Right cardiac atrium (tissue), 5 donors: Measurements from ENCODE around the gene PRR29. TPM values are rescaled to one million over a fixed set of nuclear protein-coding genes. Genes with fewer than 3 reads are reported as not detected.
A peak's percentile ranks its signal among the peaks of the same experiment; 100 is the strongest.
"Not testable (repeated sequence)": the region's sequence is repeated elsewhere in the genome, so short reads cannot be mapped to it uniquely, and the experiment has no call there.

Experiments
- ATAC-seq, 2 donors: fragments of 200-7000 bp; cut with Tn5 transposase; one replicate each; pipeline versions ENCODE4 v1.8.0 to v1.9.1; 2020; ENCODE audit warnings: moderate library complexity in 2 of 2, mild to moderate bottlenecking in 1 of 2
- DNase-seq, 3 donors: peaks; one replicate each; pipeline ENCODE4 v3.0.0-alpha.2; 2020
- H3K27ac ChIP-seq: one replicate; pipeline ENCODE4 v1.5.1; 2013; ENCODE audit warnings: mild to moderate bottlenecking, low read length, control low read depth, moderate library complexity
- H3K27me3 ChIP-seq: one replicate; pipeline ENCODE4 v1.6.1; 2013; ENCODE audit not compliant: control insufficient read depth, insufficient read depth
- H3K4me1 ChIP-seq: one replicate; pipeline ENCODE4 v1.6.1; 2013; ENCODE audit warnings: low read length; ENCODE audit not compliant: control insufficient read depth, insufficient read depth
- H3K4me3 ChIP-seq: one replicate; pipeline ENCODE4 v1.5.1; 2013; ENCODE audit warnings: low read length, control low read depth
- H3K9me3 ChIP-seq: one replicate; pipeline ENCODE4 v1.6.1; 2013; ENCODE audit warnings: low read length; ENCODE audit not compliant: control insufficient read depth
- WGBS: extraction: QIAGEN DNeasy Blood & Tissue Kit; methylation state at CpG from one replicate; pipeline ENCODE4 v1.1.7; 2013; 5-methylcytosine and 5-hydroxymethylcytosine counted together
- intact Hi-C, 4 donors: fragments of 100-400 bp; cut with DNase I; formaldehyde crosslinking; loops; one replicate each; pipeline versions ENCODE4 v1.11.0 to v1.14.0; 2022 to 2023
- polyA plus RNA-seq: library from polyadenylated mRNA; stranded (reverse); fragments of 200-250 nt; gene quantifications from one replicate; pipeline ENCODE4 v1.2.3, GENCODE V29; 2013
- total RNA-seq, 4 donors: library from RNA; stranded (reverse); fragmentation: NEBNext Ultra II Directional; extraction: Animal tissue kit (Norgen Biotek cat#: 25700); gene quantifications; one replicate each; pipeline ENCODE4 v1.2.1, GENCODE V29; 2021
- donor health status: healthy with polysubstance abuse.
- donor health status: DM: no; HTN: yes; CAD: no.
- donor health status: DM: no; HTN: no; CAD: no.
- donor health status: DM: no; HTN: yes; CAD: no; lungs with severe emphysema.
- donor health status: DM: yes; HTN: yes; CAD: no.

Gene PRR29
- total and polyA plus RNA-seq, 5 donors, result 0.11 to 0.45 (median 0.20) TPM; not detected in 1

- 42% methylated on average over 6 of the region's 6 CpGs for WGBS
- Histone ChIP-seq H3K27ac (peak overlapping the region; percentile 43), H3K4me3 (peak overlapping the region; percentile 8), H3K27me3 (no peaks in the 10 kb centered on the region), H3K9me3 (no peaks in the 10 kb centered on the region), H3K4me1 (peaks cover 11% of the 10 kb centered on the region)
- DNase-seq, result peak in 2 of 3 donors; percentile 49 to 62
- intact Hi-C loops, result no loop called here
- ATAC-seq, result peak; percentile 1 to 3
Measured at GRCh38 chr17:64005734-64006167, 7.6 kb downstream of the PRR29 start.

DNA sequence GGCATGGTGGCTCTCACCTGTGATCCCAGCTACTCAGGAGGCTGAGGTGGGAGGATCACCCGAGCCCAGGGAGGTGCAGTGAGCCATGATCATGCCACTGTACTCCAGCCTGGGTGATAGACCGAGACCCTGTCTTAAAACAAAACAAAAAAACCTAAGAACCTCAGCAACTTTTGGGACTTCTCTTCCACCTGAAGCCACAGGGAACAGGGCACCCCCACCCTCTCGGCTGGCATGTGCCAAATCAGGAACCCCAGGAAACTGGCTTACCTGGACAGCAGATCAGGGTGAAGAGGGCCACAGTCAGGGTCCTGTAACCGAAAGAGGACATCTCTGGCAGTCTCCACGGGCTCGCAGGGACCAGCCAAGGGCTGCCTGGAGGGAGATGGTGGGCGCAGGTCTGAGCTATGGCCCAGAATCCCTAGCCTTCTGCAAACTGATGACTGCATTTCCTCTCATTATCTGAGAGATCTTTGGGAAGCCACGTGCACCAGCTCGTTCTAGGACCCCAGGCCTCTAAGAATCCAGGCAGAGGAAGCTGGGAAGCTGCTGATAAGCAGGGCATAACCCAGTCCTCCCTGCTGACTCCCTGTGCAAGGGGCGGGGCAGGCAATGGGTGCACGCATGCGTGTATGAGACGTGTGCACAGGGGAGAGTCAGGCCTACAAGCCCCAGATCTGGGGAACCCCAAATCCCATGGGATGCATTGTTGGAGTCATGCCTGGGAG lies 8.4 kb downstream of the PRR29 start:
- intact Hi-C loops, result no loop called here
- Histone ChIP-seq H3K4me1 (peaks cover 11% of the 10 kb centered on the region), H3K4me3 (peak overlapping the region; percentile 8), H3K27ac (peak overlapping the region; percentile 90), H3K27me3 (no peaks in the 10 kb centered on the region), H3K9me3 (no peaks in the 10 kb centered on the region)
- DNase-seq (peak; percentile 82 to 91 (median 86)), ATAC-seq (peak; percentile 80 to 84)
- WGBS, result 52% methylated on average over 13 of the region's 13 CpGs

DNA sequence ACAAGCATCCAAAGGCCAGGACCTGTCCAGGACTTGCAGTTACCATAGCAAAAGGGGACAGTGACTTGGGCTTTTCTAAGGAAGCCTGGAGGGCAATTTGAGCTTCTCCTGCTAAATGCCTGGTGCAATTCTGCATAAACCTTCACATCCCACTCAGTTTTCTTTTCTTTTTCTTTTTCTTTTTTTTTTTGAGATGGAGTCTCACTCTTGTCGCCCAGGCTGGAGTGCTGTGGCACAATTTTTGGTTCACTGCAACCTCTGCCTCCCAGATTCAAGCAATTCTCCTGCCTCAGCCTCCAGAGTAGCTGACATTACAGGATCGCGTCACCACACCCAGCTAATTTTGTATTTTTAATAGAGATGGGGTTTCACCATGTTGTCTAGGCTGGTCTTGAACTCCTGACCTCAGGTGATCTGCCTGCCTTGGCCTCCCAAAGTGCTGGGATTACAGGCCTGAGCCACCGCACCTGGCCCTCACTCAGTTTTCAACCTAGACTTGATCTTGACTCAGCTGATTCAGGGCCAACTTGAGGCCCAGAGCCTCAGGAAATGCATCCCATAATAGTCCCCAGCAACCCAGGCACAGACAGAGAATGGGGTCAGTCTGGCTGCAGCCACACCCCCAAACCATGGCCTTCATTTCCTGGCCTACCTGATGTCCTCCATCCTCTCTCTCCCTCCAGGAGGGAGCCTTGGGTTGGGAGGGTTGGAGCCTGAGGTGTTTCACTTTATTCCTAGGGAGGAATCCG lies 9.1 kb downstream of the PRR29 start:
- intact Hi-C loops, H3K4me3 ChIP-seq, DNase-seq, H3K9me3 ChIP-seq, H3K27me3 ChIP-seq: not testable (repeated sequence)
- 77% methylated on average over 5 of the region's 5 CpGs for WGBS
- Histone ChIP-seq H3K4me1 (peaks cover 11% of the 10 kb centered on the region), H3K27ac (peak overlapping the region; percentile 45)
- peak in 1 of 2 donors; percentile 10 for ATAC-seq

- WGBS, result 52% methylated on average over 5 of the region's 5 CpGs
- Histone ChIP-seq H3K27ac (peak overlapping the region; percentile 45), H3K9me3 (no peaks in the 10 kb centered on the region), H3K27me3 (no peaks in the 10 kb centered on the region), H3K4me1 (peaks cover 11% of the 10 kb centered on the region), H3K4me3 (no peak overlapping the region)
- DNase-seq (peak in 2 of 3 donors; percentile 71 to 72), ATAC-seq (peak; percentile 36 to 63)
- intact Hi-C loops, result no loop called here
Measured at GRCh38 chr17:64007838-64008282, 9.7 kb downstream of the PRR29 start.

GRCh38 chr17:64008346-64008745 lies 10.2 kb downstream of the PRR29 start:
- H3K4me3 ChIP-seq, result no peak overlapping the region
- H3K4me1 ChIP-seq, result peaks cover 11% of the 10 kb centered on the region
- ATAC-seq (no peak), DNase-seq (no peak)
- no peaks in the 10 kb centered on the region for H3K9me3 ChIP-seq
- 78% methylated on average over 5 of the region's 5 CpGs for WGBS
- intact Hi-C loops, result no loop called here
- peak overlapping the region; percentile 53 for H3K27ac ChIP-seq
- H3K27me3 ChIP-seq, result no peaks in the 10 kb centered on the region

DNA sequence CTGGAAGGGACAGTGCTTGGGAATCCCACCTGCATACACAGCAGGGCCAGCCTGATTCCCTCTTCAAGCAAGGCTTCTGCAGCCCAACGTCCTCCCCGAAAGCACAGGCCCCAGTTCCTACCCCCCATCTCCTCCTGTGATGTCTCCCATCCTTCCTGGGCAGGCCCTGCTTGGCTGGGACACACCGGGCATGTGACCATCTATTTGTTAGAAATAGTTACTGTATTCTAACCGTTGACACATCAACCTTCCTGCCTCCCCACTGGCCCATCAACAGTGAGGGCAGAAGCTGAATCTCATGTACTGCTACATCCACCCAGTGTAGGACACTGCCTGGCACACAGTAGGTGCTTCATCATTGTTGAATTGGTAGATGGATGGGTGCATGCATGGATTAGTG lies 10.7 kb downstream of the PRR29 start:
- Histone ChIP-seq H3K27me3 (no peaks in the 10 kb centered on the region), H3K4me1 (peaks cover 11% of the 10 kb centered on the region), H3K4me3 (no peak overlapping the region), H3K9me3 (no peaks in the 10 kb centered on the region), H3K27ac (peak overlapping the region; percentile 23)
- DNase-seq (no peak), ATAC-seq (no peak)
- intact Hi-C loops, result no loop called here
- 60% methylated on average over 4 of the region's 4 CpGs for WGBS

- 64% methylated on average over 8 of the region's 8 CpGs for WGBS
- ATAC-seq (no peak), DNase-seq (no peak)
- Histone ChIP-seq H3K4me1 (peaks cover 11% of the 10 kb centered on the region), H3K9me3 (no peaks in the 10 kb centered on the region), H3K27ac (no peak overlapping the region), H3K27me3 (no peaks in the 10 kb centered on the region), H3K4me3 (no peak overlapping the region)
- intact Hi-C loops, result no loop called here
Measured at GRCh38 chr17:64009571-64010402, 11.6 kb downstream of the PRR29 start.

DNA sequence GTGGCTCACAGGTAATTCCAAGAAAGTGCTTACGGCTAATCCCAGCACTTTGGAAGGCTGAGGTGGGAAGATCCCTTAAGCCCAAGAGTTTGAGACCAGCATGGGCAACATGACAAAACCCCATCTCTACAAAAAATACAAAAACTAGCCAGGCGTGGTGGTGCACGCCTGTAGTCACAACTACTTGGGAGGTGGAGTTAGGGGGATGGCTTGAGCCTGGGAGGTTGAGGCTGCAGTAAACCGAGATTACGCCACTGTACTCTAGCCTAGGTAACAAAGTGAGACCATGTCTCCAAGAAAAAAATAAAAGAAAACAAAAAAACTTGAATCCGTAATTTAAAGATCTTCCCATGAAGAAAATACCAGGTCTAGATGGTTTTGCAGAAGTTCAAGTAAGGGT lies 17.3 kb downstream of the PRR29 start:
- DNase-seq (no peak), ATAC-seq (no peak)
- Histone ChIP-seq H3K4me1 (peaks cover 1% of the 10 kb centered on the region), H3K27ac (peak overlapping the region; percentile 37), H3K27me3 (no peaks in the 10 kb centered on the region), H3K9me3 (no peaks in the 10 kb centered on the region), H3K4me3 (no peak overlapping the region)
- intact Hi-C loops, result no loop called here
- 94% methylated on average over 6 of the region's 6 CpGs for WGBS

- H3K9me3 ChIP-seq, result no peaks in the 10 kb centered on the region
- DNase-seq, result no peak
- H3K27me3 ChIP-seq, result no peaks in the 10 kb centered on the region
- peak overlapping the region; percentile 23 for H3K27ac ChIP-seq
- peak overlapping the region; percentile 22 for H3K4me3 ChIP-seq
- 33% methylated on average over 5 of the region's 5 CpGs for WGBS
- ATAC-seq, result peak in 1 of 2 donors; percentile 10
- H3K4me1 ChIP-seq, result peaks cover 4% of the 10 kb centered on the region
- intact Hi-C loops, result no loop called here
Measured at GRCh38 chr17:64016231-64016784, 18.2 kb downstream of the PRR29 start.

DNA sequence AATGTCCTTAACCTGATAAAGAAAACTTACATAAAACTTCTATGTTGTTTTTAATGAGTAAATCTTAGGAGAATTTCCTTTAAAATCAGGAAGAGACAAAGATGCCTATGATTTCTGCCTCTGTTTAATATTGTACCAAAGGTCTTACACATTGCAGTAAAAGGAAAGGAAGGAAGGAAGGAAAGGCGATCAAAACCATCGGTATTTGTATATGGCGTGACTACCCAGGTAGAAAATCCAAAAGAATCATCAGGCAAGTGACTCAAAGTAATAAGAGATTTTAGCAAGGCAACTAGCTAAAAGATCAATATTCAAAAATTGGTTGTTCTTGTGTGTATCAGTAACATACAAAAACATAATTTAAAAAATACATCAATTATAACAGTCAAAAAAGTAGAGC lies 18.8 kb downstream of the PRR29 start:
- Histone ChIP-seq H3K27me3 (no peaks in the 10 kb centered on the region), H3K4me3 (peak overlapping the region; percentile 32), H3K9me3 (no peaks in the 10 kb centered on the region), H3K4me1 (peaks cover 4% of the 10 kb centered on the region), H3K27ac (no peak overlapping the region)
- ATAC-seq (no peak), DNase-seq (no peak)
- intact Hi-C loops, result no loop called here
- WGBS, result 62% methylated on average over 3 of the region's 3 CpGs
